SK-N-MC (cell line): ENCODE data around the gene PES1.
"Not testable (repeated sequence)": the region's sequence is repeated elsewhere in the genome, so short reads cannot be mapped to it uniquely, and the experiment has no call there.

Experiments
- DNase-seq: peaks from one replicate; pipeline ENCODE4 v3.0.0-alpha.2; 2011; ENCODE audit warnings: low read depth, low spot score
- H3K27ac ChIP-seq: fragments of 200-600 bp; sonication (generic); 2 replicates; pipeline ENCODE4 v1.5.1; 2016; ENCODE audit warnings: mixed run types
- H3K36me3 ChIP-seq: fragments of 200-600 bp; sonication (generic); 2 replicates; pipeline ENCODE4 v1.6.1; 2017; ENCODE audit warnings: antibody characterized with exemption, low read length, mixed read lengths; ENCODE audit not compliant: insufficient read depth
- H3K4me3 ChIP-seq: fragments of 200-600 bp; sonication (generic); 2 replicates; pipeline ENCODE4 v1.5.1; 2016
- H3K9ac ChIP-seq: fragments of 200-600 bp; sonication (generic); 2 replicates; pipeline ENCODE4 v1.8.0; 2017; ENCODE audit warnings: mixed run types, mixed read lengths; ENCODE audit not compliant: insufficient read length
- H3K9me3 ChIP-seq: fragments of 200-600 bp; sonication (generic); 2 replicates; pipeline ENCODE4 v1.6.1; 2017; ENCODE audit warnings: low read depth, mild to moderate bottlenecking, antibody characterized with exemption, low read length, moderate library complexity, mixed read lengths
- EZH2 ChIP-seq: fragments of 200-600 bp; sonication (generic); IDR thresholded peaks from one replicate; pipeline ENCODE4 v1.6.1; 2017; ENCODE audit warnings: antibody characterized with exemption
- FOXP2 ChIP-seq: optimal IDR thresholded peaks from 2 replicates; pipeline ENCODE3; 2011; ENCODE audit warnings: mild to moderate bottlenecking, moderate library complexity; ENCODE audit not compliant: insufficient read depth; ENCODE audit errors: extremely low read length, control extremely low read depth
- POLR2AphosphoS5 ChIP-seq: IDR thresholded peaks from 2 replicates; pipeline ENCODE4 v1.6.1; 2012; ENCODE audit warnings: mild to moderate bottlenecking, low read depth, low read length, borderline replicate concordance

PES1 gene

DNA sequence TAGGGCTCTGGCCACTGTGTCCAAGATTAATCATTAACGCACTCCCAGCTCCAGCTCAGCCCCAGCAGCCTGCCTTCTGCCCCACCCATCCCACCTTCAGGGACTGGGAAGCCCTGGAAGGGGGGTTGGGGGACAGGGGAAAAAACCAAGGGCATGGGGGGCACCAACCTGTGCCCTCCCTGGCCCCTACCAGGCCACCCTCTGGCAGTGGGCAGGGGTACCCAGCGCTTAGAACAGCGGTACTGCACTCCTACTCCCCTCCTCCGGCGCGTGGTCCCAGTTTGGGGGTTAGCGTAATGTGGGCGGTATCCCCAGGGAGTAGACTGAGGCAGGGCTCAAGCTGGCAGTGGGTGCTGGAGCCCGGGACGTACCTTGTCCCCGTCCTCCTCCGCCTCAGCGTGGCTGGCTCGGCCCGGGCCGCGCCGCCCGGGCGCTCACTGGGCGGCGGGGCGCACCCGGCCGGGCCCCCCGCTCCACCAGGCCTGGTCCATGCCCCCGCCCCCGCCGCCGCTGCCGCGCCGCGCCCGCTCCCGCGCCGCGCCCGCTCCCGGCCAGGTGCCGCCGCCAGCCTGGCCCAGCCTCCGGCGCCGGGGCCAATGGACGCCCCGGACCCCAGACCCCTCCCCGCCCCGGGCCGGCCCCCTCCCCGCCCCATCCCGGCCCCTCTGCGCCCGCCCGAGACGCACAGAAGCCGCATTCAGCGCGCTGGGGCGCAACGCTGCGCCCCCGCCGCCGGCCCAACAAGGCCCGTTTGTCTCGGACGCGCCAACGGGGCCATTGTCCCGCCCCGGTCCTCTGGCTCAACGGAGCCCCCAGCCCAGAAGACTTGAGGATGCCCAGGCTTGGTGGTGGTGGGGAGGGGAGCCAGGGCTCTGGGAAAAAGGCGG is 17.4 kb downstream of the PES1 start, which contains the start of gene GAL3ST1:
Gene GAL3ST1 (minus strand): TSS at position 571 of the 887 bp plus-strand sequence. CDS start 17,273 bp downstream, outside the sequence.
- Histone ChIP-seq H3K9me3 (no peaks in the 10 kb centered on the region), H3K9ac (no peak within 1 kb of the TSS), H3K4me3 (no peak within 1 kb of the TSS), H3K27ac (no peak within 1 kb of the TSS), H3K36me3 (peaks cover 38% of the 10 kb centered on the region)
- no peak for DNase-seq
- TF ChIP-seq POLR2AphosphoS5 (no peak), FOXP2 (no peak), EZH2 (no peak)

- no peak overlapping the region for H3K9ac ChIP-seq
- no peaks in the 10 kb centered on the region for H3K9me3 ChIP-seq
- H3K36me3 ChIP-seq, result peaks cover 31% of the 10 kb centered on the region
- no peak overlapping the region for H3K4me3 ChIP-seq
- H3K27ac ChIP-seq, result no peak overlapping the region
- no peak for DNase-seq
- TF ChIP-seq EZH2 (no peak), FOXP2 (no peak), POLR2AphosphoS5 (no peak)
These were observed 18.1 kb downstream of the PES1 start for GRCh38 chr22:30573594-30574094.

GRCh38 chr22:30572840-30573593 is 18.7 kb downstream of the PES1 start:
- TF ChIP-seq EZH2 (no peak), FOXP2 (no peak), POLR2AphosphoS5 (no peak)
- DNase-seq, result no peak
- Histone ChIP-seq H3K4me3 (no peak overlapping the region), H3K27ac (no peak overlapping the region), H3K9me3 (no peaks in the 10 kb centered on the region), H3K36me3 (peaks cover 25% of the 10 kb centered on the region), H3K9ac (no peak overlapping the region)

- Histone ChIP-seq H3K9ac (no peak overlapping the region), H3K4me3 (no peak overlapping the region), H3K9me3 (no peaks in the 10 kb centered on the region), H3K27ac (no peak overlapping the region), H3K36me3 (peaks cover 17% of the 10 kb centered on the region)
- TF ChIP-seq POLR2AphosphoS5 (no peak), EZH2 (no peak), FOXP2 (no peak)
- DNase-seq, result no peak
These were observed 19.5 kb downstream of the PES1 start for GRCh38 chr22:30572210-30572609.

DNA sequence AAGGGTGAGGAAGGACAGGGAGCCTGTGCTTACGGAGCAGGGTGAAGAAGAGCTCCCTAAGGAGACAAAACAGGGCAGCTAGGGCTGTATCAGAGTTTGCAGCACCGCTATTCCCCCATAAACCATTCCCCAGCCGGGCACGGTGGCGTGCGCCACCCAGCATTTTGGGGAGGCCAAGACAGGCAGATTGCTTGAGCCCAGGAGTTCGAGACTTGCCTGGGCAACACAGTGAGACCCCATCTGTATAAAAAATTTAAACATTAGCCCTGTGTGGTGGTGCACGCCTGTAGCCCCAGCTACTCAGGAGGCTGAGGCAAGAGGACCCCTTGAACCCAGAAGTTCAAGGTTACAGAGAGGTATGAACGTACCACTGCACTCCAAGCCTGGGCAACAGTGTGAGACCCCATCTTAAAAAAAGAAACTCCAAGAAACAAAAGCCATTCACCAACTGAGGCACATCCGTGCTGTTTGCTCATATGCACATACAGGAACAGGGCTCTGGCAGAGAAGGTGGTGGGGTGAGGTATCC is 22.0 kb downstream of the PES1 start:
- Histone ChIP-seq H3K36me3 (no peaks in the 10 kb centered on the region), H3K9me3 (no peaks in the 10 kb centered on the region), H3K9ac (no peak overlapping the region), H3K4me3 (no peak overlapping the region), H3K27ac (no peak overlapping the region)
- TF ChIP-seq FOXP2 (no peak), EZH2 (no peak)
- DNase-seq, result no peak

- TF ChIP-seq FOXP2, result no peak
- TF ChIP-seq POLR2AphosphoS5, result no peak
- TF ChIP-seq EZH2, result no peak
- Histone ChIP-seq H3K4me3 (no peak overlapping the region), H3K9ac (no peak overlapping the region), H3K36me3 (no peaks in the 10 kb centered on the region), H3K27ac (no peak overlapping the region), H3K9me3 (no peaks in the 10 kb centered on the region)
- no peak for DNase-seq
These were observed 23.4 kb downstream of the PES1 start for GRCh38 chr22:30568137-30568805.

DNA sequence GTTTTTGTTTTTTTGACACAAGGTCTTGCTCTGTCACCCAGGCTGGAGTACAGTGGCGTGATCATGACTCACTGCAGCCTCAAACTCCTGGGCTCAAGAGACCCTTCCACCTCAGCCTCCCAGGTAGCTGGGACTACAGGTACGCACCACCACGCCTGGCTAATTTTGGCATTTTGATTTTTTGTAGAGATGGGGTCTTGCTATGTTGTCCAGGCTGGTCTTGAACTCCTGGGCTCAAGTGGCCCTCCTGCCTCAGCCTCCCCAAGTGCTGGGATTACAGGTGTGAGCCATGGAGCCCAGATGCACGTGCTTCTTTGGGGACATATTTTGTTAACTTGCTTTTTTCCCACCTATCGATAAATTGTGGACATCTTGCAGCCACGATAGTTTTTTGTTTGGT is 24.4 kb downstream of the PES1 start:
- not testable (repeated sequence) for H3K36me3 ChIP-seq, DNase-seq, H3K27ac ChIP-seq, H3K9ac ChIP-seq, H3K9me3 ChIP-seq, H3K4me3 ChIP-seq

DNA sequence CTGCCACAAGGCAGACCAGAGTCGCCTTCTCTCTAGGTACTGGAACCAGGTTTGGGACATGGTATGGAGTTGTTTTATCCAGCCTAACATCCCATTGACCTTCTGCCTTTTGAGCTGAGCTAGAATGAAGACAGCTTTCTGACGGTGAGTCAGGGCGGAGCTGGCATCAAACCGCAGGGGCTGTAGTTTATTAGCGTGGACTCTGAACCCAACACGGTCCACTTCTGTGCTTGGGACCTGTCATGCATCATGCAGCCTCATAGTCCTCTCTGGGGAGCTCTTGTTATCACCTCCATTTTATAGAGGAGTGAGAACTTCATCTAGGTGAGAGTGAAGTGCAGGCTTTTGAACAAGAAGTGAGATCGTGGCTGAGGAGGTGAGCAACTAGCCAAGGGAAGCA is 25.6 kb downstream of the PES1 start:
- DNase-seq, result no peak
- Histone ChIP-seq H3K9ac (no peak overlapping the region), H3K4me3 (no peak overlapping the region), H3K27ac (no peak overlapping the region), H3K36me3 (no peaks in the 10 kb centered on the region), H3K9me3 (no peaks in the 10 kb centered on the region)
- no peak for TF ChIP-seq EZH2
- no peak for TF ChIP-seq FOXP2
- no peak for TF ChIP-seq POLR2AphosphoS5
